SK-N-SH (cell line): Measurements from ENCODE around the gene PHF1. TPM values are rescaled to one million over a fixed set of nuclear protein-coding genes. Genes with fewer than 3 reads are reported as not detected.

ENCODE experiments used
- CTCF ChIA-PET: fragments of 300-600, 350-600 bp; formaldehyde crosslinking; extraction: SDS; loops from one replicate; lab custom pipeline; 2021; lab: Yijun Ruan, JAX
- POLR2A ChIA-PET: fragments of 350-600 bp; sonication (Branson Sonifier 250); formaldehyde crosslinking; extraction: SDS; loops from one replicate; lab custom pipeline; 2020; ENCODE audit warnings: antibody characterized with exemption, inconsistent platforms; lab: Yijun Ruan, JAX
- DNase-seq: peaks from one replicate; pipeline ENCODE4 v3.0.0; 2012
- H2AFZ ChIP-seq: fragments of 200-600 bp; sonication (generic); 2 replicates; pipeline ENCODE4 v1.8.1; 2016; ENCODE audit warnings: antibody characterized with exemption, mild to moderate bottlenecking, low read depth
- H3F3A ChIP-seq: fragments of 200-600 bp; sonication (generic); replicated peaks from 2 replicates; pipeline ENCODE3; 2016; ENCODE audit warnings: antibody characterized with exemption, mild to moderate bottlenecking; ENCODE audit not compliant: insufficient read depth
- H3K27ac ChIP-seq, 2 experiments: fragments of 200-500 bp in 1 of 2; fragments of 200-600 bp in 1 of 2; sonication (Bioruptor generic) in 1 of 2; sonication (generic), shearing (Covaris generic) in 1 of 2; 2 replicates each; pipeline versions ENCODE4 v1.5.1 to v1.6.1; 2014 to 2016; ENCODE audit warnings: low read depth in 2 of 2, inconsistent platforms in 1 of 2, low read length in 1 of 2, mild to moderate bottlenecking in 1 of 2, mixed read lengths in 1 of 2
- H3K27me3 ChIP-seq: fragments of 200-600 bp; sonication (generic), shearing (Covaris generic); 2 replicates; pipeline ENCODE4 v1.6.1; 2016; ENCODE audit warnings: mixed run types; ENCODE audit not compliant: insufficient read depth
- H3K36me3 ChIP-seq, 2 experiments: fragments of 200-500 bp in 1 of 2; fragments of 200-600 bp in 1 of 2; sonication (Bioruptor generic) in 1 of 2; sonication (generic) in 1 of 2; replicated peaks in 1 of 2; 2 replicates each; pipeline versions ENCODE3 to v1.5.1; 2014 to 2016; ENCODE audit warnings: low read length in 1 of 2, mild to moderate bottlenecking in 1 of 2; ENCODE audit not compliant: insufficient read depth in 2 of 2, control insufficient read depth in 1 of 2
- H3K4me1 ChIP-seq, 2 experiments: fragments of 200-500 bp in 1 of 2; fragments of 200-600 bp in 1 of 2; sonication (Bioruptor generic) in 1 of 2; sonication (generic), shearing (Covaris generic) in 1 of 2; 2 replicates each; pipeline versions ENCODE4 v1.5.1 to v1.6.1; 2014 to 2016; ENCODE audit warnings: low read depth in 1 of 2, low read length in 1 of 2, mixed run types in 1 of 2; ENCODE audit not compliant: insufficient read depth in 2 of 2, control insufficient read depth in 1 of 2
- H3K4me2 ChIP-seq: fragments of 200-600 bp; sonication (generic), shearing (Covaris generic); 2 replicates; pipeline ENCODE4 v1.6.1; 2017; ENCODE audit warnings: mixed run types
- H3K4me3 ChIP-seq, 2 experiments: fragments of 200-500 bp in 1 of 2; fragments of 200-600 bp in 1 of 2; sonication (Bioruptor generic) in 1 of 2; sonication (generic), shearing (Covaris generic) in 1 of 2; 2 replicates each; pipeline versions ENCODE4 v1.5.1 to v1.8.1; 2014 to 2016; ENCODE audit warnings: low read depth in 2 of 2, inconsistent platforms in 1 of 2, low read length in 1 of 2, mild to moderate bottlenecking in 1 of 2, mixed read lengths in 1 of 2, moderate library complexity in 1 of 2
- H3K79me2 ChIP-seq: fragments of 200-600 bp; sonication (generic); 2 replicates; pipeline ENCODE4 v1.8.1; 2017; ENCODE audit warnings: mild to moderate bottlenecking; ENCODE audit not compliant: insufficient read depth
- H3K9ac ChIP-seq: fragments of 200-600 bp; sonication (generic); 2 replicates; pipeline ENCODE4 v1.6.1; 2017; ENCODE audit warnings: mixed run types
- H3K9me2 ChIP-seq: fragments of 200-600 bp; sonication (generic); 2 replicates; pipeline ENCODE4 v1.6.1; 2017; ENCODE audit warnings: mixed run types
- H3K9me3 ChIP-seq: fragments of 200-600 bp; sonication (generic); 2 replicates; pipeline ENCODE4 v1.6.1; 2017; ENCODE audit warnings: mixed run types, mild to moderate bottlenecking, moderate library complexity
- H4K20me1 ChIP-seq: fragments of 200-600 bp; sonication (generic); 2 replicates; pipeline ENCODE4 v1.6.1; 2017; ENCODE audit warnings: mild to moderate bottlenecking, mixed run types; ENCODE audit not compliant: insufficient read depth
- FOXJ3 ChIP-seq: sonication (generic); formaldehyde crosslinking; IDR thresholded peaks from 2 replicates; pipeline ENCODE4 v1.5.1; 2020; ENCODE audit warnings: mild to moderate bottlenecking, missing genetic modification reagents
- IRF3 ChIP-seq: fragments of 150-350 bp; IDR thresholded peaks from 2 replicates; pipeline ENCODE4 v1.6.1; 2016; ENCODE audit warnings: mild to moderate bottlenecking, low read depth, low read length
- MEF2A ChIP-seq: IDR thresholded peaks from 2 replicates; pipeline ENCODE4 v1.4.0; 2012; ENCODE audit warnings: low read depth, borderline replicate concordance
- PBX3 ChIP-seq: IDR thresholded peaks from 2 replicates; pipeline ENCODE4; 2012
- RXRA ChIP-seq: IDR thresholded peaks from 2 replicates; pipeline ENCODE4 v1.4.0; 2012; ENCODE audit warnings: low read depth, mild to moderate bottlenecking, borderline replicate concordance
- USF1 ChIP-seq: IDR thresholded peaks from 2 replicates; pipeline ENCODE4 v1.4.0; 2012; ENCODE audit warnings: low read depth, borderline replicate concordance
- USF2 ChIP-seq: fragments of 150-350 bp; IDR thresholded peaks from 2 replicates; pipeline ENCODE4 v1.6.1; 2017; ENCODE audit warnings: antibody characterized with exemption, low read length, low read depth, borderline replicate concordance
- YY1 ChIP-seq: IDR thresholded peaks from 2 replicates; pipeline ENCODE4 v1.4.0; 2012; ENCODE audit warnings: low read depth, mild to moderate bottlenecking
- WGBS: methylation state at CpG from one replicate; pipeline ENCODE4 v1.1.6; 2017; ENCODE audit warnings: low lambda C conversion rate; 5-methylcytosine and 5-hydroxymethylcytosine counted together
- polyA plus RNA-seq, 3 experiments: library from polyadenylated mRNA; depleted of rRNA; stranded (reverse); fragments of >200 nt; gene quantifications; 2 replicates each; pipeline ENCODE4 v1.2.3, GENCODE V29; 2012

The PHF1 gene
- polyA plus RNA-seq, 1 of the 3 experiments (the other 2 are of a cell fraction), result 48.7 TPM

- TF ChIP-seq IRF3 (no peak), USF1 (no peak), FOXJ3 (no peak), YY1 (no peak), USF2 (no peak), PBX3 (no peak), RXRA (no peak)
These were observed 20.4 kb downstream of the PHF1 start (continued) for GRCh38 chr6:33430991-33431879.

- 76% methylated on average over 10 of the region's 12 CpGs for WGBS
- ChIA-PET POLR2A (interaction anchor here (0.8 kb wide), 1 partner anchor 14 kb away, joined by 4 read pairs; no protein-coding TSS in a partner anchor), CTCF (interaction anchor here (2.3 kb wide), 1 partner anchor 22 kb away, joined by 8 read pairs; the partner anchor contains the start of gene ZBTB9)
- Histone ChIP-seq H3K27me3 (no peaks in the 10 kb centered on the region), H3K9me2 (no peaks in the 10 kb centered on the region), H3K36me3 (peaks cover 6 to 15% of the 10 kb centered on the region in 2 experiments), H3F3A (peaks cover 13% of the 10 kb centered on the region), H3K4me2 (no peak overlapping the region), H3K4me1 (peaks cover 17 to 39% of the 10 kb centered on the region in 2 experiments), H3K79me2 (peaks cover 32% of the 10 kb centered on the region; the same call in 1 of the 2 replicates), H3K27ac (no peak overlapping the region; a peak in 1 of 4 replicates), H4K20me1 (no peaks in the 10 kb centered on the region; the same call in 1 of the 2 replicates), H3K9ac (no peak overlapping the region), H2AFZ (no peak overlapping the region), H3K4me3 (no peak overlapping the region; a peak in 1 of 4 replicates), H3K9me3 (no peaks in the 10 kb centered on the region)
- DNase-seq, result peak; percentile 16
- no peak for TF ChIP-seq MEF2A
These were observed 21.2 kb downstream of the PHF1 start for GRCh38 chr6:33431880-33432541.
